HepG2 (cell line): ENCODE measurements around the gene TMEM86B. TPM values are rescaled to one million over a fixed set of nuclear protein-coding genes. Genes with fewer than 3 reads are reported as not detected.

Experiments
- BRD4 ChIP-seq: sonication (generic); formaldehyde crosslinking; IDR thresholded peaks from 2 replicates; pipeline ENCODE4 v1.4.0; 2020; ENCODE audit warnings: missing genetic modification reagents
- CHCHD3 ChIP-seq: sonication (generic); formaldehyde crosslinking; IDR thresholded peaks from 2 replicates; pipeline ENCODE4 v1.8.0; 2022; ENCODE audit warnings: mild to moderate bottlenecking, missing genetic modification reagents, moderate library complexity
- E2F1 ChIP-seq: sonication (generic); formaldehyde crosslinking; IDR thresholded peaks from 2 replicates; pipeline ENCODE4 v1.5.0; 2020; ENCODE audit warnings: missing genetic modification reagents
- FOXM1 ChIP-seq: sonication (generic); formaldehyde crosslinking; IDR thresholded peaks from 2 replicates; pipeline ENCODE4 v1.5.0; 2020; ENCODE audit warnings: missing genetic modification reagents
- HOMEZ ChIP-seq: IDR thresholded peaks from 2 replicates; pipeline ENCODE4 v1.6.1; 2016; ENCODE audit warnings: low read depth
- KDM2A ChIP-seq: sonication (generic); formaldehyde crosslinking; IDR thresholded peaks from 2 replicates; pipeline ENCODE4 v1.4.0; 2020; ENCODE audit warnings: low read depth, missing genetic modification reagents, borderline replicate concordance
- KLF13 ChIP-seq: sonication (generic); formaldehyde crosslinking; IDR thresholded peaks from 2 replicates; pipeline ENCODE4 v1.4.0; 2020; ENCODE audit warnings: mild to moderate bottlenecking, missing genetic modification reagents
- MTA1 ChIP-seq: sonication (generic); formaldehyde crosslinking; IDR thresholded peaks from 2 replicates; pipeline ENCODE4 v1.4.0; 2020; ENCODE audit warnings: missing genetic modification reagents, mild to moderate bottlenecking, borderline replicate concordance
- NFAT5 ChIP-seq: sonication (generic); formaldehyde crosslinking; IDR thresholded peaks from 2 replicates; pipeline ENCODE4 v1.4.0; 2020; ENCODE audit warnings: missing genetic modification reagents
- NR3C1 ChIP-seq: sonication (generic); formaldehyde crosslinking; IDR thresholded peaks from 2 replicates; pipeline ENCODE4 v1.4.0; 2020; ENCODE audit warnings: missing genetic modification reagents
- RFXANK ChIP-seq: IDR thresholded peaks from 2 replicates; pipeline ENCODE4 v1.6.1; 2016
- SAFB2 ChIP-seq: sonication (generic); formaldehyde crosslinking; IDR thresholded peaks from 2 replicates; pipeline ENCODE4 v1.5.1; 2020; ENCODE audit warnings: missing genetic modification reagents, low read depth, mild to moderate bottlenecking, borderline replicate concordance
- SKI ChIP-seq: fragments of 450-650 bp; IDR thresholded peaks from one replicate; pipeline ENCODE4 v1.6.1; 2018; ENCODE audit warnings: mild to moderate bottlenecking; ENCODE audit not compliant: partially characterized antibody
- YY1 ChIP-seq: IDR thresholded peaks from 2 replicates; pipeline ENCODE4 v1.6.1; 2011; ENCODE audit warnings: low read length, low read depth, moderate library complexity, mild to moderate bottlenecking; ENCODE audit not compliant: insufficient read depth, insufficient replicate concordance
- ZBTB42 ChIP-seq: sonication (generic); formaldehyde crosslinking; IDR thresholded peaks from 2 replicates; pipeline ENCODE4 v1.5.0; 2020; ENCODE audit warnings: mild to moderate bottlenecking, missing genetic modification reagents
- ZNF354B ChIP-seq: sonication (generic); formaldehyde crosslinking; IDR thresholded peaks from 2 replicates; pipeline ENCODE4 v1.8.0; 2022; ENCODE audit warnings: mild to moderate bottlenecking, missing genetic modification reagents
- ZNF382 ChIP-seq: sonication (generic); formaldehyde crosslinking; IDR thresholded peaks from 2 replicates; pipeline ENCODE4 v1.5.0; 2020; ENCODE audit warnings: missing genetic modification reagents, mild to moderate bottlenecking, borderline replicate concordance
- ZNF567 ChIP-seq: sonication (generic); formaldehyde crosslinking; IDR thresholded peaks from 2 replicates; pipeline ENCODE4 v1.8.1; 2023; ENCODE audit warnings: mild to moderate bottlenecking, missing genetic modification reagents, borderline replicate concordance
- polyA plus RNA-seq, 8 experiments: library from polyadenylated mRNA; depleted of rRNA in 3 of 8; stranded (reverse) in 7 of 8; unstranded in 1 of 8; fragments of >200 nt; fragmentation: Illumina TruSeq in 4 of 8; extraction: Trizol in 4 of 8; gene quantifications; 2 replicates each; pipeline versions ENCODE4 v1.2.1 to v1.2.3, GENCODE V29; 2011 to 2016; ENCODE audit warnings: low read depth in 4 of 8, missing spikeins in 1 of 8, mixed read lengths in 1 of 8; ENCODE audit not compliant: insufficient read depth in 1 of 8
- total RNA-seq, 5 experiments: library from RNA; depleted of rRNA; stranded (reverse); fragments of >200 nt; fragmentation: Illumina TruSeq; extraction: Trizol; gene quantifications; 2 replicates each; pipeline ENCODE4 v1.2.3, GENCODE V29; 2016; ENCODE audit warnings: low read depth in 1 of 5
- TF ChIP-seq, protein P1 (sequence below): sonication (generic); formaldehyde crosslinking; IDR thresholded peaks from 2 replicates; pipeline ENCODE4 v1.5.0; 2020; ENCODE audit warnings: mild to moderate bottlenecking, missing genetic modification reagents

TMEM86B gene
- total and polyA plus RNA-seq, 2 of the 13 experiments (the other 11 are each of a cell fraction or from before 2014, with no cell fraction given) = 7.7 to 9.6 TPM

GRCh38 chr19:55206664-55207500 is 21.7 kb downstream of the TMEM86B start (continued):
- TF ChIP-seq YY1 = no peak
- TF ChIP-seq SAFB2 (CRISPR knock-in tag) = no peak; the same call in 1 of the 2 replicates
- TF ChIP-seq SKI = peak; percentile 55
- no peak for TF ChIP-seq FOXM1 (CRISPR knock-in tag)
- no peak for TF ChIP-seq CHCHD3 (CRISPR knock-in tag)
- TF ChIP-seq ZBTB42 (CRISPR knock-in tag) = no peak
- TF ChIP-seq NR3C1 (CRISPR knock-in tag) = no peak
- 0 out of 2 replicates have a peak, but pooled peaks have one; percentile 18 for TF ChIP-seq KLF13
- peak; percentile 67 for TF ChIP-seq HOMEZ (CRISPR knock-in tag)
- TF ChIP-seq ZNF567 (CRISPR knock-in tag) = no peak
- TF ChIP-seq E2F1 (CRISPR knock-in tag) = no peak
- TF ChIP-seq NFAT5 (CRISPR knock-in tag) = peak; percentile 57; the same call in 1 of the 2 replicates
- TF ChIP-seq BRD4 (CRISPR knock-in tag) = peak; percentile 79
- TF ChIP-seq ZNF354B = peak; percentile 94; the same call in 1 of the 2 replicates
- TF ChIP-seq RFXANK = no peak
- TF ChIP-seq MTA1 = no peak
- no peak for TF ChIP-seq ZNF382
- TF ChIP-seq, protein P1, sequence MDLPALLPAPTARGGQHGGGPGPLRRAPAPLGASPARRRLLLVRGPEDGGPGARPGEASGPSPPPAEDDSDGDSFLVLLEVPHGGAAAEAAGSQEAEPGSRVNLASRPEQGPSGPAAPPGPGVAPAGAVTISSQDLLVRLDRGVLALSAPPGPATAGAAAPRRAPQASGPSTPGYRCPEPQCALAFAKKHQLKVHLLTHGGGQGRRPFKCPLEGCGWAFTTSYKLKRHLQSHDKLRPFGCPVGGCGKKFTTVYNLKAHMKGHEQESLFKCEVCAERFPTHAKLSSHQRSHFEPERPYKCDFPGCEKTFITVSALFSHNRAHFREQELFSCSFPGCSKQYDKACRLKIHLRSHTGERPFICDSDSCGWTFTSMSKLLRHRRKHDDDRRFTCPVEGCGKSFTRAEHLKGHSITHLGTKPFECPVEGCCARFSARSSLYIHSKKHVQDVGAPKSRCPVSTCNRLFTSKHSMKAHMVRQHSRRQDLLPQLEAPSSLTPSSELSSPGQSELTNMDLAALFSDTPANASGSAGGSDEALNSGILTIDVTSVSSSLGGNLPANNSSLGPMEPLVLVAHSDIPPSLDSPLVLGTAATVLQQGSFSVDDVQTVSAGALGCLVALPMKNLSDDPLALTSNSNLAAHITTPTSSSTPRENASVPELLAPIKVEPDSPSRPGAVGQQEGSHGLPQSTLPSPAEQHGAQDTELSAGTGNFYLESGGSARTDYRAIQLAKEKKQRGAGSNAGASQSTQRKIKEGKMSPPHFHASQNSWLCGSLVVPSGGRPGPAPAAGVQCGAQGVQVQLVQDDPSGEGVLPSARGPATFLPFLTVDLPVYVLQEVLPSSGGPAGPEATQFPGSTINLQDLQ = no peak
- peak; percentile 81; the same call in 1 of the 2 replicates for TF ChIP-seq KDM2A (CRISPR knock-in tag)
